Measurements from ENCODE around the gene RESP18.

- TF ChIP-seq ZNF274 (IDR thresholded peaks at IDR 0.05; ENCODE audit: low read depth, low read length), result no peak
- no peak for TF ChIP-seq CTCF (IDR thresholded peaks at IDR 0.05 in 2 of 3, conservative IDR thresholded peaks at IDR 0.05 in 1 of 3; ENCODE audit: borderline replicate concordance in 1 of 3, insufficient read depth in 1 of 3, low read depth in 2 of 3, low read length in 2 of 3)
- TF ChIP-seq RAD21 (IDR thresholded peaks at IDR 0.05; ENCODE audit: low read depth), result no peak
- TF ChIP-seq YY1 (IDR thresholded peaks at IDR 0.05; ENCODE audit: extremely low read depth, insufficient replicate concordance, low read depth, low read length), result no peak
- TF ChIP-seq POLR2A (IDR thresholded peaks at IDR 0.05; ENCODE audit: borderline replicate concordance, extremely low read depth, insufficient read depth, insufficient read length), result no peak
- TF ChIP-seq EZH2 (IDR thresholded peaks at IDR 0.05), result no peak
- TF ChIP-seq POLR2AphosphoS5 (IDR thresholded peaks at IDR 0.05; ENCODE audit: low read depth, low read length), result no peak
- no peak for TF ChIP-seq ZBTB33 (IDR thresholded peaks at IDR 0.05; ENCODE audit: extremely low read depth, insufficient replicate concordance, low read length)
Measured at GRCh38 chr2:219289537-219290361, 42.8 kb downstream of the RESP18 start.
